CD4-positive, alpha-beta memory T cell (primary cell): ENCODE measurements around the gene MAMDC2. TPM values are rescaled to one million over a fixed set of nuclear protein-coding genes. Genes with fewer than 3 reads are reported as not detected.

Source experiments
- CTCF ChIA-PET: fragments of 350-600 bp; sonication (Branson Sonifier 250); formaldehyde crosslinking; loops from one replicate; lab custom pipeline; 2021; ENCODE audit warnings: inconsistent platforms; ENCODE audit not compliant: partially characterized antibody; lab: Charles Lee
- POLR2A ChIA-PET: fragments of 350-600 bp; sonication (Branson Sonifier 250); formaldehyde crosslinking; loops from one replicate; lab custom pipeline; 2021; ENCODE audit not compliant: partially characterized antibody; lab: Charles Lee
- DNase-seq, 5 donors: peaks; one replicate each; pipeline versions ENCODE4 v3.0.0 to v3.0.0-alpha.2; 2020 to 2022; ENCODE audit warnings: mixed read lengths in 1 of 5
- H3K27ac ChIP-seq: one replicate; pipeline ENCODE4 v1.7.0; 2013; ENCODE audit warnings: low read depth, low read length
- H3K27me3 ChIP-seq: 2 replicates; pipeline ENCODE4 v1.7.0; 2013; ENCODE audit warnings: mild to moderate bottlenecking, low read length, moderate library complexity; ENCODE audit not compliant: insufficient read depth
- H3K36me3 ChIP-seq: 2 replicates; pipeline ENCODE4 v1.7.0; 2013; ENCODE audit warnings: mild to moderate bottlenecking, low read length, moderate library complexity; ENCODE audit not compliant: insufficient read depth
- H3K4me1 ChIP-seq: 2 replicates; pipeline ENCODE4 v1.7.0; 2013; ENCODE audit warnings: mild to moderate bottlenecking, low read length, moderate library complexity; ENCODE audit not compliant: insufficient read depth
- H3K4me3 ChIP-seq, 2 donors: one replicate each; pipeline ENCODE4 v1.7.0; 2013; ENCODE audit warnings: low read length in 2 of 2, mild to moderate bottlenecking in 1 of 2
- H3K9me3 ChIP-seq, 2 donors: one replicate each; pipeline ENCODE4 v1.7.0; 2013; ENCODE audit warnings: low read length in 2 of 2, control low read depth in 1 of 2; ENCODE audit not compliant: control insufficient read depth in 1 of 2
- H3K27ac Mint-ChIP-seq, 7 donors: one replicate each; pipeline ENCODE4 v1.8.0; 2020 to 2021; ENCODE audit warnings: mixed read lengths in 7 of 7, mild to moderate bottlenecking in 6 of 7, inconsistent platforms in 3 of 7, moderate library complexity in 3 of 7
- H3K27me3 Mint-ChIP-seq, 2 donors: one replicate each; pipeline ENCODE4 v1.8.0; 2020 to 2021; ENCODE audit warnings: mixed read lengths in 2 of 2
- H3K36me3 Mint-ChIP-seq, 2 donors: one replicate each; pipeline ENCODE4 v1.8.0; 2020 to 2021; ENCODE audit warnings: mixed read lengths in 2 of 2, inconsistent platforms in 1 of 2, mild to moderate bottlenecking in 1 of 2
- H3K4me1 Mint-ChIP-seq, 4 donors: one replicate each; pipeline ENCODE4 v1.8.0; 2020 to 2021; ENCODE audit warnings: mixed read lengths in 4 of 4, mild to moderate bottlenecking in 1 of 4
- H3K4me3 Mint-ChIP-seq, 8 donors: one replicate each; pipeline ENCODE4 v1.8.0; 2020 to 2021; ENCODE audit warnings: mixed read lengths in 8 of 8, mild to moderate bottlenecking in 7 of 8, moderate library complexity in 6 of 8, inconsistent platforms in 3 of 8
- H3K9me3 Mint-ChIP-seq, 8 donors: one replicate each; pipeline ENCODE4 v1.8.0; 2020 to 2021; ENCODE audit warnings: mixed read lengths in 8 of 8, mild to moderate bottlenecking in 5 of 8, inconsistent platforms in 3 of 8, moderate library complexity in 1 of 8
- intact Hi-C: fragments of 100-400 bp; cut with micrococcal nuclease; formaldehyde crosslinking; loops from one replicate; pipeline ENCODE4 v1.15.1; 2023
- polyA plus RNA-seq, 2 donors: library from polyadenylated mRNA; unstranded; fragments of 300-500 nt; fragmentation: Illumina TruSeq; gene quantifications; one replicate each; pipeline ENCODE4 v1.2.3, GENCODE V29; 2021
- total RNA-seq, 2 experiments: library from RNA; stranded (reverse); gene quantifications; one replicate each; pipeline ENCODE4 v1.2.3, GENCODE V29; 2021

MAMDC2 gene
- total and polyA plus RNA-seq, 4 experiments from 2014 or later, result not detected

DNA sequence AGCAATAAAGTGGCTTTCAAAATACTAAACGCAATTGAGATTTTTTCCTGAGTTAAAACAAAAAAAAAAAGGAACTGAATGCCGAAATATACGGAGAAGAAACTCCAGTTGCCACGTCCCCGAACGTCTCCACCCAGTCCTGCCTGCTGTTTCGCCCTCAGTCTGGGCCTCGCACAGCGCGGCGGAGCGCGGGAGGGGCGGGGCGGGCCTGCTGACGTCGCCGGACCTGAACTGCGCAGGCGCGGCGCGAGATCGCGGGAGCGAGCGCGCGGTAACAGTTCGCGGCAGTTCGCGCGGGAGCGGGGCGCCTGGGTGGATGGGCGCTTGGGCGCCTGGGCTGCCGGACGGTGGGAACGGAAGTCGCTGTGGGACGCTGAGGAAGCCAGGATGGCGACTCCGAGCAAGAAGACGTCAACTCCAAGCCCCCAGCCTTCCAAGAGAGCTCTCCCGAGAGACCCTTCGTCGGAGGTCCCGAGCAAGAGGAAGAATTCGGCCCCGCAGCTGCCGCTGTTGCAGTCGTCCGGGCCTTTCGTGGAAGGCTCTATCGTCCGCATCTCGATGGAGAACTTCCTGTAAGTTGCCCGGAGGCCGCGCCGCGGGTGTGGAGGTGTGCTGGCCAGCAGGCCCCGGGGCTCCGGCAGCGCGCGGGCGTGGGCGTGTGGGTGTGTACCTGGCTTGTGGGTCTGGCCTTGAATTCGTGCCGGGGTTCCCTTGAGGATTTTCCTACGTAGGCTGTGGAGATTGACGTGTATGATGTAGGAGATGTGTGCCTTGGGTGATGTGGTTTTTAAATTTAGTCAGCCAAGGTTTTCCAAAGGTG is 215.3 kb downstream of the MAMDC2 start, which contains the start of gene SMC5:
Gene SMC5 (plus strand): TSS at position 287 of the 820 bp plus-strand sequence. CDS start 101 bp downstream, at position 388.
- peaks cover 44 to 65% (median 51%) of the 10 kb centered on the region in 4 donors for H3K4me1 Mint-ChIP-seq

GRCh38 chr9:70259512-70259802 is 215.8 kb downstream of the MAMDC2 start:
- Histone ChIP-seq H3K27me3 (no peaks in the 10 kb centered on the region), H3K27ac (peak overlapping the region; percentile 95), H3K4me1 (peaks cover 55% of the 10 kb centered on the region), H3K36me3 (peaks cover 4% of the 10 kb centered on the region), H3K9me3 (no peaks in the 10 kb centered on the region), H3K4me3 (peak overlapping the region; percentile 62 to 66)
- POLR2A ChIA-PET, result interaction anchor here (2.3 to 2.4 kb wide), 2 partner anchors 154 to 160 kb away, joined by 19 to 21 read pairs; partner anchors contain the start of gene KLF9
- DNase-seq, result no peak
- Mint-ChIP-seq H3K9me3 (no peaks in the 10 kb centered on the region), H3K4me3 (peak overlapping the region; percentile 89 to 99 (median 96)), H3K4me1 (peaks cover 44 to 65% (median 51%) of the 10 kb centered on the region in 4 donors), H3K27me3 (no peaks in the 10 kb centered on the region), H3K36me3 (peaks cover 8 to 25% of the 10 kb centered on the region in 2 donors), H3K27ac (peak overlapping the region; percentile 91 to 99 (median 97))
- intact Hi-C loops, result loop anchor here (1.0 to 5.0 kb wide), 3 partner anchors 155 to 1651 kb away; partner anchors contain the start of genes ABHD17B, C9orf85, FXN and KLF9
- CTCF ChIA-PET, result no interaction called here

More for the DNA sequence above, 215.3 kb downstream of the MAMDC2 start, which contains the start of gene SMC5:
- Histone ChIP-seq H3K27me3 (no peaks in the 10 kb centered on the region), H3K36me3 (no peaks in the 10 kb centered on the region), H3K27ac (peak within 1 kb of the TSS; percentile 95), H3K4me1 (peaks cover 55% of the 10 kb centered on the region), H3K4me3 (peak within 1 kb of the TSS; percentile 62 to 66), H3K9me3 (no peaks in the 10 kb centered on the region)
- DNase-seq, result peak; percentile 85 to 93 (median 92)
- H3K4me3 Mint-ChIP-seq, result peak within 1 kb of the TSS; percentile 89 to 99 (median 96)
- intact Hi-C loops, result loop anchor here (1.0 to 5.0 kb wide), 3 partner anchors 155 to 1652 kb away; partner anchors contain the start of genes ABHD17B, C9orf85, FXN and KLF9
- H3K9me3 Mint-ChIP-seq, result no peaks in the 10 kb centered on the region
- no peaks in the 10 kb centered on the region for H3K27me3 Mint-ChIP-seq
- H3K36me3 Mint-ChIP-seq, result peaks cover 4 to 24% of the 10 kb centered on the region in 2 donors
- POLR2A ChIA-PET, result interaction anchor here (1.0 to 2.4 kb wide), 6 partner anchors 21 to 500 kb away, joined by 3 to 21 read pairs (median 6); partner anchors contain the start of gene KLF9
- peak within 1 kb of the TSS; percentile 91 to 99 (median 97) for H3K27ac Mint-ChIP-seq
- CTCF ChIA-PET, result no interaction called here

- H3K4me3 ChIP-seq, result peak overlapping the region in 1 of 2 donors; percentile 66
- POLR2A ChIA-PET, result interaction anchor here (0.7 to 1.2 kb wide), 2 partner anchors 158 to 225 kb away, joined by 3 read pairs; no protein-coding TSS in a partner anchor
Measured at GRCh38 chr9:70260007-70260443, 216.4 kb downstream of the MAMDC2 start.

DNA sequence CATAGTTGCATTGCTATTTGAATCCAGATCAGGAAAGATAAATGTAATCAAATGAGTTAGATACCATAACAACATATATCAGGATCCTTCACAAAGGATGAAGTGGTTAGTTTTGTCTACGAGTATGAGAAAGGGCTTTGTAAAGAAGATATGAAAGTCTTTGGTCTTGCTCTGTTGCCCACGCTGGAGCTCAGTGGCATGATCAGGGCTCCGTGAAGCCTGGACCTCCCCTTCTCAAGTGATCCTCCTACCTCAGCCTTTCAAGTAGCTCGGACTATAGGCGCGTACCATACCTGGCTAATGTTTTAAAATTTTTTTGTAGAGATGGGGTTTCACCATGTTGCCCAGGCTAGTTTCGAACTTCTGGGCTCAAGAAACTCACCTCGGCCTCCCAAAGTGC is 217.0 kb downstream of the MAMDC2 start:
- peaks cover 62% of the 10 kb centered on the region for H3K4me1 ChIP-seq
- Mint-ChIP-seq H3K4me3 (peak overlapping the region; percentile 89 to 99 (median 96)), H3K9me3 (no peaks in the 10 kb centered on the region), H3K4me1 (peaks cover 46 to 71% (median 55%) of the 10 kb centered on the region in 4 donors), H3K27me3 (no peaks in the 10 kb centered on the region), H3K36me3 (peaks cover 19 to 33% of the 10 kb centered on the region in 2 donors), H3K27ac (peak overlapping the region; percentile 21 to 99 (median 96))
- peaks cover 13% of the 10 kb centered on the region for H3K36me3 ChIP-seq
- H3K4me3 ChIP-seq, result peak overlapping the region in 1 of 2 donors; percentile 66
- H3K27ac ChIP-seq, result no peak overlapping the region
- DNase-seq, result no peak
- POLR2A ChIA-PET, result interaction anchor here (0.7 to 1.2 kb wide), 2 partner anchors 157 to 224 kb away, joined by 3 read pairs; no protein-coding TSS in a partner anchor
- intact Hi-C loops, result loop anchor here (5.0 to 10.0 kb wide), 2 partner anchors 37 to 344 kb away; no protein-coding TSS in a partner anchor
- H3K9me3 ChIP-seq, result no peaks in the 10 kb centered on the region
- CTCF ChIA-PET, result no interaction called here
- H3K27me3 ChIP-seq, result no peaks in the 10 kb centered on the region

More at GRCh38 chr9:70260007-70260443, 216.4 kb downstream of the MAMDC2 start:
- Histone ChIP-seq H3K9me3 (no peaks in the 10 kb centered on the region), H3K27ac (peak overlapping the region; percentile 95), H3K36me3 (peaks cover 10% of the 10 kb centered on the region), H3K4me1 (peaks cover 58% of the 10 kb centered on the region), H3K27me3 (no peaks in the 10 kb centered on the region)
- Mint-ChIP-seq H3K36me3 (peaks cover 14 to 31% of the 10 kb centered on the region in 2 donors), H3K27ac (peak overlapping the region; percentile 74 to 99 (median 97)), H3K9me3 (no peaks in the 10 kb centered on the region), H3K4me3 (peak overlapping the region; percentile 89 to 99 (median 96)), H3K4me1 (peaks cover 46 to 70% (median 55%) of the 10 kb centered on the region in 4 donors), H3K27me3 (no peaks in the 10 kb centered on the region)
- CTCF ChIA-PET, result interaction anchor here (0.7 kb wide), 1 partner anchor 238 kb away, joined by 3 read pairs; no protein-coding TSS in a partner anchor
- intact Hi-C loops, result loop anchor here (5.0 to 10.0 kb wide), 2 partner anchors 37 to 345 kb away; no protein-coding TSS in a partner anchor
- peak in 1 of 5 donors; percentile 35 for DNase-seq

- Histone ChIP-seq H3K36me3 (peaks cover 15% of the 10 kb centered on the region), H3K27me3 (no peaks in the 10 kb centered on the region), H3K4me1 (peaks cover 65% of the 10 kb centered on the region), H3K4me3 (no peak overlapping the region), H3K27ac (no peak overlapping the region), H3K9me3 (no peaks in the 10 kb centered on the region)
- Mint-ChIP-seq H3K4me1 (peaks cover 47 to 71% (median 56%) of the 10 kb centered on the region in 4 donors), H3K27me3 (no peaks in the 10 kb centered on the region), H3K36me3 (peaks cover 22 to 39% of the 10 kb centered on the region in 2 donors), H3K9me3 (no peaks in the 10 kb centered on the region), H3K27ac (peak overlapping the region in 5 of 7 donors; percentile 6 to 91 (median 69)), H3K4me3 (peak overlapping the region in 7 of 8 donors; percentile 89 to 99 (median 96))
- CTCF ChIA-PET, result no interaction called here
- intact Hi-C loops, result loop anchor here (5.0 to 10.0 kb wide), 2 partner anchors 36 to 344 kb away; no protein-coding TSS in a partner anchor
- POLR2A ChIA-PET, result interaction anchor here (1.2 kb wide), 1 partner anchor 157 kb away, joined by 3 read pairs; no protein-coding TSS in a partner anchor
- no peak for DNase-seq
Measured at GRCh38 chr9:70261131-70261870, 217.7 kb downstream of the MAMDC2 start.

DNA sequence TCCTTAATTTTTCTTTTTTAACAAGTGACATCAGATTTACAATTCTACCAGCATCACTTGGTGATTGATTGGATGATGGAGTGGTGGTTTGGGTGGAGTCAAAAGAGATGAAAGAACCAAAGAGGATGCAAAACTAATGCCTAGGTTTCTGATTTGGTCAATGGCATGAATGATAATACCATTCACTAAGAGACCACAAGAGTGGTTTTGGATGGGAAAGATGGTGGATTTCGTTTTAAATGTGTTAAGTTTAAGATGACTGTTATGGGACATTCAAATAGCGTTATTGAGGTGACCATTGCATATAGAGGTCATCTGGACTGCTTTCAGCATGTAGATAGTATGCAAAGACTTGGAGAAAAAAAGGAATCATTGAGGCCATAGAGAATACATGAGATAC is 218.7 kb downstream of the MAMDC2 start:
- no peaks in the 10 kb centered on the region for H3K9me3 Mint-ChIP-seq
- POLR2A ChIA-PET, result interaction anchor here (1.0 kb wide), 1 partner anchor 12 kb away, joined by 3 read pairs; no protein-coding TSS in a partner anchor
- CTCF ChIA-PET, result no interaction called here
- H3K27ac ChIP-seq, result no peak overlapping the region
- H3K9me3 ChIP-seq, result no peaks in the 10 kb centered on the region
- H3K27me3 ChIP-seq, result no peaks in the 10 kb centered on the region
- peaks cover 22 to 46% of the 10 kb centered on the region in 2 donors for H3K36me3 Mint-ChIP-seq
- no peaks in the 10 kb centered on the region for H3K27me3 Mint-ChIP-seq
- DNase-seq, result no peak
- H3K4me1 ChIP-seq, result peaks cover 66% of the 10 kb centered on the region
- intact Hi-C loops, result loop anchor here (5.0 to 10.0 kb wide), 2 partner anchors 35 to 342 kb away; no protein-coding TSS in a partner anchor
- no peak overlapping the region for H3K4me3 ChIP-seq
- peaks cover 49 to 68% (median 55%) of the 10 kb centered on the region in 4 donors for H3K4me1 Mint-ChIP-seq
- peaks cover 15% of the 10 kb centered on the region for H3K36me3 ChIP-seq
- peak overlapping the region in 5 of 7 donors; percentile 5 to 91 (median 37) for H3K27ac Mint-ChIP-seq
- peak overlapping the region in 7 of 8 donors; percentile 33 to 99 (median 95) for H3K4me3 Mint-ChIP-seq
